HL-60 (cell line): ENCODE measurements around the gene SERPINB5.

Source experiments
- DNase-seq, 2 experiments: peaks; one replicate each; pipeline ENCODE4 v3.0.0-alpha.2; 2010 to 2020; ENCODE audit warnings: low read depth in 1 of 2, low spot score in 1 of 2
- H3K27ac ChIP-seq: fragments of 250-450 bp; sonication (Bioruptor Pico); replicated peaks from 2 replicates; pipeline ENCODE4 v1.5.1; 2020; ENCODE audit warnings: mild to moderate bottlenecking, moderate library complexity
- H3K27me3 ChIP-seq: fragments of 250-450 bp; sonication (Bioruptor Pico); 2 replicates; pipeline ENCODE4 v1.5.1; 2021; ENCODE audit warnings: mild to moderate bottlenecking, moderate library complexity; ENCODE audit not compliant: insufficient read depth, poor library complexity, severe bottlenecking
- H3K4me3 ChIP-seq: replicated peaks from 2 replicates; pipeline ENCODE4 v1.5.1; 2011; ENCODE audit warnings: mild to moderate bottlenecking, control low read depth, low read length; ENCODE audit not compliant: insufficient read depth
- CTCF ChIP-seq: IDR thresholded peaks from one replicate; pipeline ENCODE4 v1.5.1; 2011; ENCODE audit warnings: low read length, control low read depth, inconsistent platforms; ENCODE audit not compliant: insufficient read depth
- GABPA ChIP-seq: IDR thresholded peaks from 2 replicates; pipeline ENCODE4 v1.6.1; 2012; ENCODE audit warnings: low read depth
- POLR2AphosphoS5 ChIP-seq: IDR thresholded peaks from 2 replicates; pipeline ENCODE4 v1.6.1; 2012; ENCODE audit warnings: low read depth
- REST ChIP-seq: IDR thresholded peaks from 2 replicates; pipeline ENCODE4 v1.6.1; 2012; ENCODE audit warnings: low read depth; ENCODE audit not compliant: insufficient replicate concordance
- SPI1 ChIP-seq: IDR thresholded peaks from 2 replicates; pipeline ENCODE4 v1.6.1; 2012; ENCODE audit warnings: low read depth, mild to moderate bottlenecking, borderline replicate concordance

SERPINB5 gene

GRCh38 chr18:63542069-63542468 lies 65.3 kb downstream of the SERPINB5 start, which contains the start of gene SERPINB12:
Gene SERPINB12 (plus strand): TSS chr18:63542369. CDS start chr18:63556160, 13,791 bp downstream.
- Histone ChIP-seq H3K4me3 (no peak within 1 kb of the TSS), H3K27me3 (no peaks in the 10 kb centered on the region), H3K27ac (no peak within 1 kb of the TSS)
- TF ChIP-seq SPI1: peak; percentile 84
- TF ChIP-seq POLR2AphosphoS5: no peak
- DNase-seq: no peak

GRCh38 chr18:63544017-63544416 lies 67.3 kb downstream of the SERPINB5 start:
- Histone ChIP-seq H3K27me3 (no peaks in the 10 kb centered on the region), H3K27ac (no peak overlapping the region), H3K4me3 (no peak overlapping the region)
- DNase-seq: no peak
- TF ChIP-seq CTCF: no peak
- no peak for TF ChIP-seq REST
- TF ChIP-seq POLR2AphosphoS5: no peak
- TF ChIP-seq SPI1: no peak
- no peak for TF ChIP-seq GABPA

GRCh38 chr18:63545000-63545399 lies 68.2 kb downstream of the SERPINB5 start:
- no peak for DNase-seq
- H3K27ac ChIP-seq: no peak overlapping the region
- no peaks in the 10 kb centered on the region for H3K27me3 ChIP-seq

More at GRCh38 chr18:63545000-63545399, 68.2 kb downstream of the SERPINB5 start:
- TF ChIP-seq POLR2AphosphoS5 (no peak), GABPA (no peak), REST (no peak), CTCF (no peak), SPI1 (no peak)
- no peak overlapping the region for H3K4me3 ChIP-seq
